Effector CD8-positive, alpha-beta T cell (primary cell): ENCODE measurements around the gene PRR35.

Source experiments
- DNase-seq: peaks from one replicate; lab custom pipeline; 2025; lab: John Stamatoyannopoulos, UW
- total RNA-seq, 4 experiments: gene quantifications; one replicate each; lab custom pipeline; 2026; lab: John Stamatoyannopoulos, UW

Gene PRR35
- 0 to 0.19 (median 0) reads per million in 4 experiments for total RNA-seq

GRCh38 chr16:560204-560700 lies at the start of gene PRR35:
Gene PRR35, plus strand, starts transcription at chr16:560394. Its CDS starts 2,901 bp downstream, at chr16:563295.
- no peak for DNase-seq

- DNase-seq = no peak
Measured at GRCh38 chr16:512802-513201, 47.4 kb upstream of the PRR35 start.

GRCh38 chr16:513950-514349 lies 46.2 kb upstream of the PRR35 start:
- DNase-seq = no peak

GRCh38 chr16:515175-515938 lies 44.8 kb upstream of the PRR35 start:
- no peak for DNase-seq

GRCh38 chr16:515939-516226 lies 44.3 kb upstream of the PRR35 start:
- no peak for DNase-seq

- no peak for DNase-seq
Measured at GRCh38 chr16:516301-516700, 43.9 kb upstream of the PRR35 start.

GRCh38 chr16:518858-519257 lies 41.3 kb upstream of the PRR35 start:
- no peak for DNase-seq

GRCh38 chr16:519425-519824 lies 40.8 kb upstream of the PRR35 start:
- DNase-seq = no peak

GRCh38 chr16:519841-520687 lies 40.1 kb upstream of the PRR35 start:
- DNase-seq = no peak

- DNase-seq = no peak
Measured at GRCh38 chr16:520847-521246, 39.3 kb upstream of the PRR35 start.

GRCh38 chr16:521381-522210 lies 38.6 kb upstream of the PRR35 start:
- DNase-seq = no peak

- DNase-seq = no peak
Measured at GRCh38 chr16:522320-523096, 37.7 kb upstream of the PRR35 start.

- no peak for DNase-seq
Measured at GRCh38 chr16:523097-523741, 37.0 kb upstream of the PRR35 start.

- no peak for DNase-seq
Measured at GRCh38 chr16:524274-525040, 35.7 kb upstream of the PRR35 start.

- DNase-seq = no peak
Measured at GRCh38 chr16:525123-525519, 35.1 kb upstream of the PRR35 start.

GRCh38 chr16:525520-526180 lies 34.5 kb upstream of the PRR35 start:
- no peak for DNase-seq

- no peak for DNase-seq
Measured at GRCh38 chr16:526181-527014, 33.8 kb upstream of the PRR35 start.

GRCh38 chr16:527015-527903 lies 32.9 kb upstream of the PRR35 start, which contains the start of gene CAPN15:
Gene CAPN15, plus strand, starts transcription at chr16:527712. Its CDS starts 19,127 bp downstream, at chr16:546839.
- DNase-seq = peak; percentile 79
